GM12874 (cell line): Measurements from ENCODE around the gene GLCE.

Experiments
- TF ChIP-seq, protein P1 (sequence below): IDR thresholded peaks from 2 replicates; pipeline ENCODE4 v1.5.1; 2011; ENCODE audit warnings: low read depth, mild to moderate bottlenecking, control low read depth, low read length, moderate library complexity; ENCODE audit not compliant: insufficient read depth

The GLCE gene

DNA sequence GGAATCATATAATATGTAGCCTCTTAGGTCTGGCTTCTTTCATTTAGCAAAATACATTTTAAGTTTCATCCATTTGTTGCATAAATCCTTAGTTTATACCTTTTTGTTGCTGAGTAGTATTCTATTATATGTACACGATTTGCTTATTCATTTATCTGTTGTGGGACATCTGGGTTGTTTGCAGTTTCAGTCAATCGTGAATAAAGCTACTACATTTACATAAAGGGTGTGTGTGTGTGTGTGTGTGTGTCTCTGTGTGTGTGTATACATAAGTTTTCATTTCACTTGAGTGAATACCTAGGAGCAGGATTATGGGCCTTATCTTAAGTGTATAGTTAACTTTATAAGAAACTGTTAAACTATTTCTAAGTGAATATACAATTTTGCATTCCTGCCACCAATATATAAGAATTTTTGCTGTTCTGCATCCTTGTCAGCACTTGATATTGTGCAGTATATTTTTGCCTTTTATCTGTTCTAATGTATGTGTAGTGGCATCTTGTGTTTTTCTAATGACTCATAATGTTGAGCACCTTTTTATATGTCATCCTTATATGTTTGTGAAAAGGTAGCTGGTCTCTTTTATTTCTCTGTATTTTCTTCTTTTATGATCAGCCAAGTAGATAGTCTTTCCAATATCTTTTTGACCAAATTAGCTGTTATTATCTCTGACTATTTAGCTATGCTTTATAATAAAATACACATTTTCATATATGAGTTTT is 55.0 kb downstream of the GLCE start:
- TF ChIP-seq, protein P1, sequence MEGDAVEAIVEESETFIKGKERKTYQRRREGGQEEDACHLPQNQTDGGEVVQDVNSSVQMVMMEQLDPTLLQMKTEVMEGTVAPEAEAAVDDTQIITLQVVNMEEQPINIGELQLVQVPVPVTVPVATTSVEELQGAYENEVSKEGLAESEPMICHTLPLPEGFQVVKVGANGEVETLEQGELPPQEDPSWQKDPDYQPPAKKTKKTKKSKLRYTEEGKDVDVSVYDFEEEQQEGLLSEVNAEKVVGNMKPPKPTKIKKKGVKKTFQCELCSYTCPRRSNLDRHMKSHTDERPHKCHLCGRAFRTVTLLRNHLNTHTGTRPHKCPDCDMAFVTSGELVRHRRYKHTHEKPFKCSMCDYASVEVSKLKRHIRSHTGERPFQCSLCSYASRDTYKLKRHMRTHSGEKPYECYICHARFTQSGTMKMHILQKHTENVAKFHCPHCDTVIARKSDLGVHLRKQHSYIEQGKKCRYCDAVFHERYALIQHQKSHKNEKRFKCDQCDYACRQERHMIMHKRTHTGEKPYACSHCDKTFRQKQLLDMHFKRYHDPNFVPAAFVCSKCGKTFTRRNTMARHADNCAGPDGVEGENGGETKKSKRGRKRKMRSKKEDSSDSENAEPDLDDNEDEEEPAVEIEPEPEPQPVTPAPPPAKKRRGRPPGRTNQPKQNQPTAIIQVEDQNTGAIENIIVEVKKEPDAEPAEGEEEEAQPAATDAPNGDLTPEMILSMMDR, result no peak

DNA sequence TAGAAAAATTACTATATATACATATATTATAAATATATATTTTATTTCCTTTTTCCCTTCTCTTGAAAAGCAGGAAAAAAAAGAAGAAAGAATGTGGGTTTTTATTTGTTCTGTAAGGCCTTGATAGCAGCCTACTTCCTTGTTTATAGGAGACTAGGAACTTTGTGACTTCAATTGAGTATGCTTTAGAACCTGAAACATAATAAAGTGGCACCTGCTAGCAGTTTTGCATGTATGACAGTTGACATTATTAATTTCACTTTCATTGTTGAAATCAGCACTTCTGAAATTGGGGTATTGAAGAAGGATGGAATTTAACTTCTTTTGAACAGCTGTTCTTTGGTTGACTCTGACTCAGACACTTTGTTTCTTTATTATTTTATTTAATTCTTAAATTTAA is 56.9 kb downstream of the GLCE start:
- TF ChIP-seq, protein P1, result no peak

DNA sequence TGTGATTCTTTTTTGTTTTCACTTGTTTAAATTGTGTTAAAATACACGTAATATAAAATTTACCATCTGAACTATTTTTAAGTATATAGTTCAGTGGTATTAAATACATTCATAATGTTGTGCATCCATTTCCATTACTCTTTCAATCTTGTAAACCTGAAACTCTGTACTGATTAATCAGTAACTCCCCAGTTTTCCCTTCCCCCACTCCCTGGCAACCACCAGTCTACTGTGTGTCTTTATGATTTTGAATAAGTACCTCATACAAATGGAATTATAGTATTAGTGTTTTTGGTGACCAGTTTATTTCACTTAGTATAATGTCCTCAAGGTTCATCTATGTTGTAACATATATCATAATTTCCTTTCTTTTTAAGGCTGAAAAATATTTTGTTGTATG is 59.3 kb downstream of the GLCE start:
- TF ChIP-seq, protein P1, result no peak

DNA sequence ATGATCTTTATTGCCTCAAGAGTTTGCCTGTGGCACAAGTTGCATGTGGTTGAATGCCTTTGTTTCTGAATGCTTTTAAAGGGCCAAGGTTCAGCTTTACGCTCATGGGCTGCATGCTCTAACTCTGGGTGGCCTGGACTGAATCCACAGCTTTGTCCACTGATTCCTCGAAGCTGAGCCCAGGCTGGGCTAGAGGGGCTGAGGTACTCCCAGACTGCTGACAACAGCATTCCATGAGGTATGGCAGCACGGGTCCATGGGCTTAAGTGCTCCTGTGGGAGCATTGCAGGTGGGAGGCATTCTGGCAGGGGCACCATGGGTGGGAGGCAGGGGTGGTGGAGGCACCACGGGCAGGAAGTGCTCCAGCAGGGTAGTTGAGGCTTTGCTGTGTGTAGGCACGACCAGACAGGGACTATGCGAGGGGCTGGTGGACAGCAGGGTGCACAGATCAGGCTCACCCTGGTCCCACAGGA is 61.6 kb downstream of the GLCE start:
- TF ChIP-seq, protein P1, result no peak

DNA sequence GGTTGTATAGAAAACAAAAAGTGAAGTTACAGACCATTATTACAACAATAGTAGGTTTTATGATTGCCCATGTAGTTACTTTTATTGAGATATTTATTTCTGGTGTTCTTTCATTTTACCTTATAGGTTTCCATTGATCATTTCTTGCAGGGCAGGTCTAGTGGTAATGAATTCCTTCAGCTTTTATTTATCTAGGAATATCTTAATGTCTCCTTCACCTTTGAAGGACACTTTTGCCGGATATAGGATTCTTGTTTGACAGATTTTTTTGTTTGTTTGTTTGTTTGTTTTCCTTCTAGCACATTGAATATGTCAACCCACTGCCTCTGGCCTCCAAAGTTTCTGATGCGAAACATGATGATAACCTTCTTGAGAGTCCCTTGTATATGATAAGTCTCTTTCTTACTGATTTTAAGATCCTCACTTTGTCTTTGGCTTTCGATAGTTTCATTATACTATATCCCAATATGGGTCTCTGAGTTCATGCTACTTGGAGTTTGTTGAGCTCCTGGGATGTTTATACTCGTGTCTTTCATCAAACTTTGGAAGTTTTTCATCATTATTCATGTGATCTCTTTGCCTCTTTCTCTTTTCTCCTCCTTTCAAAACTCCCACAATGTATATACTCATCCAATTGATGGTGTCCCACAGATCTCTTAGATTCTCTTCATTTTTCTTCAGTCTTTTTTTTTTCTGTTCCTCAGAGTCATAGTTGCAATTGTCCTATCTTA is 62.8 kb downstream of the GLCE start:
- TF ChIP-seq, protein P1, result no peak

DNA sequence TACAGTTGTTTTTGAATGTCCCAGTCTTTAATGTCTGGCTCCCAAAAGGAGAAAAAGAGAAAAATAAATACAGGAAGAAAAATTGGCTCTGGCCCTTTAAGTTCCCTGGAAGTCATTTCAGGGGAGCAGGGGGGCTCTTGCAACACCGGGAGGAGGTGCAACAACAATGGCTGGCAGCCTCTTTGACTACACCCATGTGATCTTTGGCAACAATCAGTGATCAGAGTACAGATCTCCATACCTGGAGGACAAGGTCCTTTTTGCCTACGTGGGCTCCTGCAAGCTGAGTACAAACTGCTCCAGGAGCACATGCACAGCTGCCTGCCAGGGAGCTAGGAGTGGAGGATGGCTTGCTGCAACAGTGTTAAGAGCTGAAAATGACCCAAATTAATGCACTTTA is 63.9 kb downstream of the GLCE start:
- TF ChIP-seq, protein P1, result no peak

DNA sequence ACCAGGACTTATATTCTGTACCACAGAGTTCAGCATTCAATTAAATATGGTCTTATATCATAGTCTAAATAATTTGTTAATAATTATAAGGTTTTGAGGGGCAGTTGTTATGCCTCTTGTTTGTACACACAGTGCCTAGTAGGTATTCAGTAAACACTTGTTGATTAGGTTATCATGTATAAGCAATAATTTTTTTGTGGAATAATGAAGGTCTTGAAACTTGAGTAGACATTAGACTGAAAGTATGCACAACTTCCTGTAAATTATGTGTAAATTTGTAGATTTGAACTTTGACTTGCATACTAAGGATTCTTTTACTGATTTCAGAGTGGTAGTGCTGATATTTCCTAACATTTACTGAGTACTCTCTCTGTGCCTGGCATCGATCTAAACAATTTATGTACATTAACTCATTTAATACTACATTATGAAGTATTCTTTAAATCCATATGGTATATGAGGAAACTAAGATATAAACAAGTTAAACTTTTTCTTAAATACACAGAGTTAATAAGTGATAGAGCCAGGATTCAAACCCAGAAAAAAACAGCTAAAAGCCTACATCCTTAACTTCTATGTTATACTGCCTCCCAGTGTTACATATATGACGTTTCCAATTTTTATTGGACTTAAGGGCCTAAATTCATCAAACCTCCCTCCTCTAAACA is 65.1 kb downstream of the GLCE start:
- TF ChIP-seq, protein P1, result no peak
